Measurements from ENCODE around the gene PLCB1.

- TF ChIP-seq CTCF (conservative IDR thresholded peaks at IDR 0.05 in 1 of 2, IDR thresholded peaks at IDR 0.05 in 1 of 2; ENCODE audit: extremely low read depth in 1 of 2, insufficient read depth in 1 of 2, low read depth in 1 of 2, low read length in 2 of 2), result no peak
- no peak for TF ChIP-seq EZH2 (IDR thresholded peaks at IDR 0.05; ENCODE audit: borderline replicate concordance, low read length)
Measured at GRCh38 chr20:8330785-8331695, 199.0 kb downstream of the PLCB1 start.
